HG02970 (cell line): ENCODE results near the gene UBA6.

Experiments
- ATAC-seq: cut with Tn5 transposase; IDR thresholded peaks from one replicate; pipeline ENCODE4 v1.9.1; 2021; ENCODE audit warnings: mild to moderate bottlenecking, moderate library complexity, moderate number of reproducible peaks; ENCODE audit not compliant: unreplicated experiment, low FRiP score

The UBA6 gene

GRCh38 chr4:67581913-67582312, 119.0 kb downstream of the UBA6 start:
- no peak for ATAC-seq

DNA sequence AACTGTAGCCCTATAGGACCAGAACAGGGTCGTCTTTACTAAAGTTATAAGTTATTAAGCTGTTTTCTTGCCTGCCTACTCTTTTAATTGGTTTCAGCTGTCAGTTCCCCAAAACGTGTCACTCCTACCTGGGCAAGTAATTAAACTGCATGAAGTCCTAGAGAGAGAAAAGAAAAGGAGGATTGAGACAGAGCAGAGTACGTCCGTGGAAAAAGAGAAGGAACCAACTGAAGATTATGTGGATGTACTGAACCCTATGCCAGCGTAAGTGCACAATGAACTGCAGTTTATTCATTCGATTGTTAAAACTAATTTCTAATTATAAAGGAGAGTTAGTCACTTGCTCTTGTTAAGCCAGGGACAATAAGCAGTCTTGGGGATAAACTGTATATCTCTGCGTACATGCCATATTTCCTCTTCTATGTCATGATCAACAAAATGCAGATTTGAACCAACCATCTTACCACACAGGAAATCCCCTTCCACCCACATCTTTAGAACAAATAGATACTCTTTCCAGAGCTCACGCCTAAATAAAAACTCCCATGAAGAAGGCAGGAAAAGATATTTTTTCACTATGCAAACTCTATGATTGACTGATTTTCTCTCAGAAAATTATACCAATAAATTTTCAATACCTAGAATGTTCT, 119.6 kb downstream of the UBA6 start:
- ATAC-seq, result no peak

DNA sequence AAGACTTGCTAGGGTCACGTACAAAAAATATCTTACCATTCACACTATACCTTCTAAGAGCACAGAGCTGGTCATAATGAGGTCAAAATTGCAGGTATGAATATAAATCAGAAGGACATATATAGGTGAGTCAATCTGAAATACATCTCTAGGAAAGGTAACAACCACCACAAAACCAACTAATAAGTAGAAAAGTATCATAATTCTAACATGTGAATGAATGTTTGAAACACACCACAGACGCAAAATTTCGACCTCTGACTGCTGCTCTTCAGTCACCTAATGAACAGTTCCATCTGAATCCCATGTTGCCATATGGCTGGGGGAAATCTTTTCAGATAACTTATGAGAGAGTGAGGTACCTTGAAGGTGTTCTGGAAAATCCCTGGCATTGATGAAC, 120.4 kb downstream of the UBA6 start:
- ATAC-seq, result no peak

DNA sequence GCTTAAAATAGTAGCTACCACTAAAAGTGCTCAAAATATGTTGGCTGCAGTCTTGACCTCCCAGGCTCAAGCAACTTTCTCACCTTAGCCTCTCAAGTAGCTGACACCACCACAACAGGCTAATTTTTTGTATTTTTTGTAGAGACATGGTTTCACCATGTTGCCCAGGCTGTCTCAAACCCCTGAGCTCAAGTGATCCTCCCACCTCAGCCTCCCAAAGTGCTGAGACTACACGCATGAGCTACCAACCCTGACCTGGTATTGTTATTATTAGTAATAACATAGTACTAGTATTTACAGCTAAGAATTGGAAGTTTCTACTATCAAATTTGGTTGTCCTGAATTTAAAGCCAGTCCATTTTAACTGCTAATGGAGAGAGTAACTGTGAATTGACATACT, 124.4 kb downstream of the UBA6 start:
- ATAC-seq, result no peak

- no peak for ATAC-seq
Observed at GRCh38 chr4:67576059-67576466, 124.9 kb downstream of the UBA6 start.

- peak; percentile 86 for ATAC-seq
Observed at GRCh38 chr4:67575232-67576058, 125.5 kb downstream of the UBA6 start.

DNA sequence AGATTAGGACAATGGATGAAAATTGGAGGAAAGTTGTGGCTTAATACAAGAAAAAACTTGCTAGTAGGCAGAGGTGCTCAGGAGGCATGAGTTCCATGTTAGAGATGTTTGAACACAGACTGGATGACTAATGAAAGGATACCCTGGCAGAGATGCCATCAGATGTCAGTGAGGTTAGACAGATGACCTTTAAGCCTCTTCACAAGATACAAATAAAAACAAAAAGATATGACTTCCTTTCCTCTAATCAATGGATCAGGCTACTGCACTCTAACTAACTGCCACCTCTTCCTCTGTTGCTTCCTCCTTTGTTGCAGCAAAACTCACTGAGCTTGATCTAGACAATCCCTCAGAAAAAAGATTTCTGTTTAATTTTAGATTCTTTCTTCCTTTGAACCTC, 127.8 kb downstream of the UBA6 start:
- ATAC-seq, result no peak

DNA sequence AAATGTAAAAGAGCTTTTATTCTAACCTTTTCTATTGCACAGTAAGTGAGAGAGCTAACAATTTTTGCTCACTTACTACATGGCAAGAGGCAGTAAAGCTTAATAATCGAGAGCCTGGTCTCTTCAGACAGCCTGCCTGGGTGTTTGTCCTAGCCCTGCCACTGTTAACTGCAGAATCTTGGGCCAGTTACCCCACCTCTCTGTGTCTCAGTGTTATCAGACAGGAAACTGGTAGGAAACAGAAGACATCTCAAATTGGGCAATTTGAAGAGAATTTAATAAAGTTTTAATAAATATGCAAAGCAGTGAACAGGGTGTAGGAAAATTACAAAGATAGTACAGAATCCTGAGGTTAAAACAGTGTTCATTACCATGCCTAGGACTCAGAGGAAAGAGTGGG, 129.0 kb downstream of the UBA6 start:
- ATAC-seq, result no peak

GRCh38 chr4:67570537-67570936, 130.4 kb downstream of the UBA6 start:
- ATAC-seq, result no peak

GRCh38 chr4:67568820-67569219, 132.1 kb downstream of the UBA6 start:
- ATAC-seq, result no peak

DNA sequence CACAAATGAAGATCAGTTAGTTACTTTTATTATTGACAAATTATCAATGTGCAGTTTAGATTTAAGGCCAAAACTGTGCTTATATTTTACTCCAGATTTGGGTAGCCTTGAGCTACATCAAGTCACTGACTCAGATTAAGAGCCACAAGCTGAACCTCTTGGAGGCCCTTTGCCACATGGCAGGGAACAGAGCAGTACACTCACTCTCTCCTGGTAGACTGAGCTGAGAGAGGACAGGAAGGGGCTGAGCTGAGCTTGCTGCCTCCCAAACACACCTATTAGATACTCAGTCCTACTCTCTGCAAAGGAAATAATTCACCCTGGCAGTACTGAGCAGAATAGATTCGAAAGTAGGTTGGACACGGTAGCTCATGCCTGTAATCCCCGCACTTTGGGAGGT, 134.6 kb downstream of the UBA6 start:
- no peak for ATAC-seq

GRCh38 chr4:67565284-67565683, 135.7 kb downstream of the UBA6 start:
- ATAC-seq, result no peak
